Measurements from ENCODE around the gene LPCAT2. TPM values are rescaled to one million over a fixed set of nuclear protein-coding genes. Genes with fewer than 3 reads are reported as not detected.

The LPCAT2 gene
- total RNA-seq, 1 donor from 2014 or later = 74.4 TPM

DNA sequence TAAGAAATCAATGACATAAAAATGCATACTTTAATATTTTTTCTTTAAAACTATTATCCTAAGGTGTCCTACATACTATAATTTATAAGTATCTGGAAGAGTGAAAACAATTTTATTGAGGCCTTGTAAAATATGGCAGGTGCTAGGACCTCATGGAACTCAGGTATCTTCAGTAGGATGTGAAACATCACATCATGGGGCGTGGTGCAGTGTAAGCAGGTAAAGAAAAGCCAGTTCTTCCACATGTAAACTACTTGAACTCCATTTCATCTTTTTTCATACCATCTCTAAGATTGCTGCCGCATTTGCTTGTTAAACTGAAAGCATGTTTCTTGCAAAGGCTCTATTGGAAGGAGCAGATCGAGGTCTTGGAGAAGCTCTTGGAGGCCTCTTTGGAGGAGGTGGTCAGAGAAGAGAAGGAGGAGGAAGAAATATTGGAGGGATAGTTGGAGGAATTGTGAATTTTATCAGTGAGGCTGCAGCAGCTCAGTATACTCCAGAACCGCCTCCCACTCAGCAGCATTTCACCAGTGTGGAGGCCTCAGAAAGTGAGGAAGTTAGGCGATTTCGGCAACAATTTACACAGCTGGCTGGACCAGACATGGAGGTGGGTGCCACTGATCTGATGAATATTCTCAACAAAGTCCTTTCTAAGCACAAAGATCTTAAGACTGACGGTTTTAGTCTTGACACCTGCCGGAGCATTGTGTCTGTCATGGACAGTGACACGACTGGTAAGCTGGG, 57.7 kb downstream of the LPCAT2 start, which contains the start of gene CAPNS2:
CAPNS2 (plus strand) TSS at position 253 of the 744 bp plus-strand sequence; CDS start at position 326, 73 bp downstream.
- H3K27ac Mint-ChIP-seq (ENCODE audit: unreplicated experiment) = peak within 1 kb of the TSS; percentile 22
- H3K79me2 ChIP-seq (ENCODE audit: insufficient read depth, low read length) = no peaks in the 10 kb centered on the region
- H4K20me1 ChIP-seq (ENCODE audit: insufficient read depth, low read length) = no peaks in the 10 kb centered on the region
- peaks cover 21% of the 10 kb centered on the region for H3K36me3 Mint-ChIP-seq (ENCODE audit: low read depth, unreplicated experiment)
- no peak within 1 kb of the TSS for H3K4me3 ChIP-seq (ENCODE audit: insufficient read depth, low read depth, low read length)
- H3K4me3 Mint-ChIP-seq (ENCODE audit: unreplicated experiment) = no peak within 1 kb of the TSS
- no peaks in the 10 kb centered on the region for H3K27me3 Mint-ChIP-seq (ENCODE audit: low read depth, unreplicated experiment)
- no peaks in the 10 kb centered on the region for H3K4me1 ChIP-seq (ENCODE audit: insufficient read depth, low read length)
- no peaks in the 10 kb centered on the region for H3K9me3 ChIP-seq (ENCODE audit: insufficient read depth, low read depth, low read length)
- H3K9me3 Mint-ChIP-seq (ENCODE audit: unreplicated experiment) = no peaks in the 10 kb centered on the region
- no peak within 1 kb of the TSS for H2AFZ ChIP-seq (ENCODE audit: low read depth, low read length)
- peaks cover 16% of the 10 kb centered on the region for H3K4me1 Mint-ChIP-seq (ENCODE audit: low read depth, unreplicated experiment)
- H3K27me3 ChIP-seq (ENCODE audit: insufficient read depth, low read length) = no peaks in the 10 kb centered on the region
- no peak within 1 kb of the TSS for H3K9ac ChIP-seq (ENCODE audit: low read length)
- H3K27ac ChIP-seq (ENCODE audit: low read depth, low read length) = no peak within 1 kb of the TSS
- TF ChIP-seq, protein P1, sequence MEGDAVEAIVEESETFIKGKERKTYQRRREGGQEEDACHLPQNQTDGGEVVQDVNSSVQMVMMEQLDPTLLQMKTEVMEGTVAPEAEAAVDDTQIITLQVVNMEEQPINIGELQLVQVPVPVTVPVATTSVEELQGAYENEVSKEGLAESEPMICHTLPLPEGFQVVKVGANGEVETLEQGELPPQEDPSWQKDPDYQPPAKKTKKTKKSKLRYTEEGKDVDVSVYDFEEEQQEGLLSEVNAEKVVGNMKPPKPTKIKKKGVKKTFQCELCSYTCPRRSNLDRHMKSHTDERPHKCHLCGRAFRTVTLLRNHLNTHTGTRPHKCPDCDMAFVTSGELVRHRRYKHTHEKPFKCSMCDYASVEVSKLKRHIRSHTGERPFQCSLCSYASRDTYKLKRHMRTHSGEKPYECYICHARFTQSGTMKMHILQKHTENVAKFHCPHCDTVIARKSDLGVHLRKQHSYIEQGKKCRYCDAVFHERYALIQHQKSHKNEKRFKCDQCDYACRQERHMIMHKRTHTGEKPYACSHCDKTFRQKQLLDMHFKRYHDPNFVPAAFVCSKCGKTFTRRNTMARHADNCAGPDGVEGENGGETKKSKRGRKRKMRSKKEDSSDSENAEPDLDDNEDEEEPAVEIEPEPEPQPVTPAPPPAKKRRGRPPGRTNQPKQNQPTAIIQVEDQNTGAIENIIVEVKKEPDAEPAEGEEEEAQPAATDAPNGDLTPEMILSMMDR (IDR thresholded peaks at IDR 0.05; ENCODE audit: insufficient read depth, low read depth, low read length) = no peak
- TF ChIP-seq EZH2 (IDR thresholded peaks at IDR 0.05; ENCODE audit: insufficient read depth, low read length) = no peak
- no peak for FAIRE-seq
- no peak for DNase-seq (ENCODE audit: low read depth)
- H3K4me2 ChIP-seq (ENCODE audit: low read length) = no peak within 1 kb of the TSS
- peaks cover 9% of the 10 kb centered on the region for H3K36me3 ChIP-seq (ENCODE audit: insufficient read depth, low read length)

DNA sequence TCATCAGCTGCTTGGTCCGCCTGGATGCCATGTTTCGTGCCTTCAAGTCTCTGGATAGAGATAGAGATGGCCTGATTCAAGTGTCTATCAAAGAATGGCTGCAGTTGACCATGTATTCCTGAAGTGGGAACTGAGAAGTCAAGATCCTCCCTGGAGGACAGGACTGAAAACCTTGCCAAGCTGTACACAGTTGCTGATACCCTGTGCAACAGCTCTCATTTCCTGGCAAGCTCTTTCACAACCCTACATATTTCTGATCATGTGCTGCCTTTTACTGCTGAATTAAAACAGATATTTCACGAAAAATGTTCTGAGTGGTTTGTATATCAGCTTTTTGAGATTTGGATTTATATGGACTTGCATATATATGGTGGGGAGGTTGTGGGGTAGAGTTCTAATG, 58.5 kb downstream of the LPCAT2 start:
- no peaks in the 10 kb centered on the region for H3K27me3 ChIP-seq (ENCODE audit: insufficient read depth, low read length)
- Mint-ChIP-seq H3K27me3 (ENCODE audit: low read depth, unreplicated experiment) (no peaks in the 10 kb centered on the region), H3K36me3 (ENCODE audit: low read depth, unreplicated experiment) (peaks cover 23% of the 10 kb centered on the region), H3K9me3 (ENCODE audit: unreplicated experiment) (no peaks in the 10 kb centered on the region), H3K4me3 (ENCODE audit: unreplicated experiment) (no peak overlapping the region), H3K4me1 (ENCODE audit: low read depth, unreplicated experiment) (peaks cover 16% of the 10 kb centered on the region), H3K27ac (ENCODE audit: unreplicated experiment) (peak overlapping the region; percentile 22)
- no peak overlapping the region for H3K4me3 ChIP-seq (ENCODE audit: insufficient read depth, low read depth, low read length)
- H3K36me3 ChIP-seq (ENCODE audit: insufficient read depth, low read length) = peaks cover 9% of the 10 kb centered on the region
- DNase-seq (ENCODE audit: low read depth) = peak; percentile 3
- H3K4me2 ChIP-seq (ENCODE audit: low read length) = no peak overlapping the region
- H3K9ac ChIP-seq (ENCODE audit: low read length) = no peak overlapping the region
- no peaks in the 10 kb centered on the region for H3K4me1 ChIP-seq (ENCODE audit: insufficient read depth, low read length)
- no peaks in the 10 kb centered on the region for H3K79me2 ChIP-seq (ENCODE audit: insufficient read depth, low read length)
- no peak for FAIRE-seq
- no peak overlapping the region for H3K27ac ChIP-seq (ENCODE audit: low read depth, low read length)
- H3K9me3 ChIP-seq (ENCODE audit: insufficient read depth, low read depth, low read length) = no peaks in the 10 kb centered on the region
- H4K20me1 ChIP-seq (ENCODE audit: insufficient read depth, low read length) = no peaks in the 10 kb centered on the region
- TF ChIP-seq, protein P1 (IDR thresholded peaks at IDR 0.05; ENCODE audit: insufficient read depth, low read depth, low read length) = no peak
- TF ChIP-seq EZH2 (IDR thresholded peaks at IDR 0.05; ENCODE audit: insufficient read depth, low read length) = no peak
- no peak overlapping the region for H2AFZ ChIP-seq (ENCODE audit: low read depth, low read length)

DNA sequence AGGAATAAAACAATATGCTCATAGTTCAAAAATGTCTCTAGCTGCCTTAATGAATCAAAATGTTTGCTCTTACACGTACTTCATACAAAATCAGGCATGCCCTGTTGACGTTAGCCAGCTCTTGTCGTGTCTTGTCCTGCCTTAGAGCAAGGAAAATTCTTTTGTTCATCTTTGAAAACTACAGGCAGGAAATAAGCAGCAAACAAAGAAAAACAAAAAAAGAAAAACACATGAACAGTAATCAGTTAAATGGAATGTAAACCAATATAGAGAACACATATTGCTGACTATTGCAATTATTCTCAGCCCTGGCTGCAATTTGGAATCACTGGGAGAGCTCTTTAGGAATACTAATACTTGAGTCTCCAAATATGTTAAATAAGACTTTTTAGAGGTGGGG, 59.3 kb downstream of the LPCAT2 start:
- H3K4me3 Mint-ChIP-seq (ENCODE audit: unreplicated experiment) = no peak overlapping the region
- FAIRE-seq = peak; percentile 32
- H3K27me3 Mint-ChIP-seq (ENCODE audit: low read depth, unreplicated experiment) = no peaks in the 10 kb centered on the region

More for the DNA sequence above, 59.3 kb downstream of the LPCAT2 start:
- no peaks in the 10 kb centered on the region for H3K4me1 ChIP-seq (ENCODE audit: insufficient read depth, low read length)
- H3K27me3 ChIP-seq (ENCODE audit: insufficient read depth, low read length) = no peaks in the 10 kb centered on the region
- H3K4me2 ChIP-seq (ENCODE audit: low read length) = no peak overlapping the region
- no peak overlapping the region for H3K27ac ChIP-seq (ENCODE audit: low read depth, low read length)
- DNase-seq (ENCODE audit: low read depth) = no peak
- H4K20me1 ChIP-seq (ENCODE audit: insufficient read depth, low read length) = no peaks in the 10 kb centered on the region
- peaks cover 23% of the 10 kb centered on the region for H3K36me3 Mint-ChIP-seq (ENCODE audit: low read depth, unreplicated experiment)
- H3K79me2 ChIP-seq (ENCODE audit: insufficient read depth, low read length) = no peaks in the 10 kb centered on the region
- H3K9me3 Mint-ChIP-seq (ENCODE audit: unreplicated experiment) = no peaks in the 10 kb centered on the region
- H3K9me3 ChIP-seq (ENCODE audit: insufficient read depth, low read depth, low read length) = no peaks in the 10 kb centered on the region
- peaks cover 16% of the 10 kb centered on the region for H3K4me1 Mint-ChIP-seq (ENCODE audit: low read depth, unreplicated experiment)
- H3K27ac Mint-ChIP-seq (ENCODE audit: unreplicated experiment) = no peak overlapping the region
- H3K4me3 ChIP-seq (ENCODE audit: insufficient read depth, low read depth, low read length) = no peak overlapping the region
- H3K9ac ChIP-seq (ENCODE audit: low read length) = no peak overlapping the region
- TF ChIP-seq, protein P1 (IDR thresholded peaks at IDR 0.05; ENCODE audit: insufficient read depth, low read depth, low read length) = no peak
- TF ChIP-seq EZH2 (IDR thresholded peaks at IDR 0.05; ENCODE audit: insufficient read depth, low read length) = no peak
- H3K36me3 ChIP-seq (ENCODE audit: insufficient read depth, low read length) = peaks cover 9% of the 10 kb centered on the region
- no peak overlapping the region for H2AFZ ChIP-seq (ENCODE audit: low read depth, low read length)
